ENCODE data around the gene VNN1. TPM values are rescaled to one million over a fixed set of nuclear protein-coding genes. Genes with fewer than 3 reads are reported as not detected.
A peak's percentile ranks its signal among the peaks of the same experiment; 100 is the strongest.
"Not testable (repeated sequence)": the region's sequence is repeated elsewhere in the genome, so short reads cannot be mapped to it uniquely, and the experiment has no call there.

Gene VNN1
- total RNA-seq, 1 experiment from 2014 or later, result not detected

- DNase-seq, result not testable (repeated sequence)
These were observed 34.8 kb downstream of the VNN1 start for GRCh38 chr6:132679094-132679493.

GRCh38 chr6:132675749-132676148 lies 38.1 kb downstream of the VNN1 start:
- no peaks in the 10 kb centered on the region for H3K79me2 ChIP-seq (ENCODE audit: low read length)
- no peak overlapping the region for H3K4me2 ChIP-seq (ENCODE audit: low read depth, low read length, poor library complexity, severe bottlenecking)
- DNase-seq, result no peak
- no peak overlapping the region for H2AFZ ChIP-seq (ENCODE audit: low read length)
- H3K27ac ChIP-seq (ENCODE audit: low read length), result no peak overlapping the region
- no peak overlapping the region for H3K9ac ChIP-seq (ENCODE audit: low read length)
- no peak overlapping the region for H3K4me3 ChIP-seq (ENCODE audit: low read length)
- H3K9me3 ChIP-seq (ENCODE audit: low read length), result no peaks in the 10 kb centered on the region
- H3K36me3 ChIP-seq (ENCODE audit: insufficient read depth, low read length), result no peaks in the 10 kb centered on the region
- no peaks in the 10 kb centered on the region for H3K9me2 ChIP-seq (replicated peaks; ENCODE audit: insufficient read depth, low read length)
- no peaks in the 10 kb centered on the region for H3K27me3 ChIP-seq (ENCODE audit: low read length)
- H3K4me1 ChIP-seq (ENCODE audit: low read length), result no peaks in the 10 kb centered on the region
- no peaks in the 10 kb centered on the region for H4K20me1 ChIP-seq (ENCODE audit: insufficient read depth, low read depth, low read length)

More at GRCh38 chr6:132679094-132679493, 34.8 kb downstream of the VNN1 start:
- not testable (repeated sequence) for H3K9me2 ChIP-seq (replicated peaks; ENCODE audit: insufficient read depth, low read length); H3K27ac ChIP-seq (ENCODE audit: low read length); H2AFZ ChIP-seq (ENCODE audit: low read length); H3K27me3 ChIP-seq (ENCODE audit: low read length); H3K9me3 ChIP-seq (ENCODE audit: low read length); H3K36me3 ChIP-seq (ENCODE audit: insufficient read depth, low read length); H3K9ac ChIP-seq (ENCODE audit: low read length); H3K4me1 ChIP-seq (ENCODE audit: low read length); H3K4me2 ChIP-seq (ENCODE audit: low read depth, low read length, poor library complexity, severe bottlenecking); H3K79me2 ChIP-seq (ENCODE audit: low read length); H3K4me3 ChIP-seq (ENCODE audit: low read length); H4K20me1 ChIP-seq (ENCODE audit: insufficient read depth, low read depth, low read length)

GRCh38 chr6:132675002-132675401 lies 38.9 kb downstream of the VNN1 start:
- Histone ChIP-seq H3K9me3 (ENCODE audit: low read length) (no peaks in the 10 kb centered on the region), H3K79me2 (ENCODE audit: low read length) (no peaks in the 10 kb centered on the region), H3K4me3 (ENCODE audit: low read length) (no peak overlapping the region), H2AFZ (ENCODE audit: low read length) (no peak overlapping the region), H3K9me2 (replicated peaks; ENCODE audit: insufficient read depth, low read length) (no peaks in the 10 kb centered on the region), H4K20me1 (ENCODE audit: insufficient read depth, low read depth, low read length) (no peaks in the 10 kb centered on the region), H3K4me2 (ENCODE audit: low read depth, low read length, poor library complexity, severe bottlenecking) (no peak overlapping the region), H3K9ac (ENCODE audit: low read length) (no peak overlapping the region), H3K4me1 (ENCODE audit: low read length) (peaks cover 4% of the 10 kb centered on the region), H3K27me3 (ENCODE audit: low read length) (no peaks in the 10 kb centered on the region), H3K36me3 (ENCODE audit: insufficient read depth, low read length) (no peaks in the 10 kb centered on the region), H3K27ac (ENCODE audit: low read length) (no peak overlapping the region)
- no peak for DNase-seq

- Histone ChIP-seq H2AFZ (ENCODE audit: low read length) (no peak overlapping the region), H3K79me2 (ENCODE audit: low read length) (no peaks in the 10 kb centered on the region), H4K20me1 (ENCODE audit: insufficient read depth, low read depth, low read length) (no peaks in the 10 kb centered on the region), H3K4me3 (ENCODE audit: low read length) (no peak overlapping the region), H3K9ac (ENCODE audit: low read length) (no peak overlapping the region), H3K4me2 (ENCODE audit: low read depth, low read length, poor library complexity, severe bottlenecking) (no peak overlapping the region), H3K9me3 (ENCODE audit: low read length) (no peaks in the 10 kb centered on the region), H3K4me1 (ENCODE audit: low read length) (peaks cover 7% of the 10 kb centered on the region), H3K27ac (ENCODE audit: low read length) (no peak overlapping the region), H3K36me3 (ENCODE audit: insufficient read depth, low read length) (no peaks in the 10 kb centered on the region), H3K27me3 (ENCODE audit: low read length) (no peaks in the 10 kb centered on the region), H3K9me2 (replicated peaks; ENCODE audit: insufficient read depth, low read length) (no peaks in the 10 kb centered on the region)
- no peak for DNase-seq
These were observed 40.3 kb downstream of the VNN1 start for GRCh38 chr6:132673376-132674094.

GRCh38 chr6:132671295-132671694 lies 42.6 kb downstream of the VNN1 start:
- Histone ChIP-seq H3K79me2 (ENCODE audit: low read length) (no peaks in the 10 kb centered on the region), H3K27ac (ENCODE audit: low read length) (no peak overlapping the region), H4K20me1 (ENCODE audit: insufficient read depth, low read depth, low read length) (no peaks in the 10 kb centered on the region), H3K36me3 (ENCODE audit: insufficient read depth, low read length) (no peaks in the 10 kb centered on the region), H3K9ac (ENCODE audit: low read length) (no peak overlapping the region), H3K9me3 (ENCODE audit: low read length) (no peaks in the 10 kb centered on the region), H3K9me2 (replicated peaks; ENCODE audit: insufficient read depth, low read length) (no peaks in the 10 kb centered on the region), H3K4me1 (ENCODE audit: low read length) (peaks cover 7% of the 10 kb centered on the region), H3K4me3 (ENCODE audit: low read length) (no peak overlapping the region), H3K4me2 (ENCODE audit: low read depth, low read length, poor library complexity, severe bottlenecking) (no peak overlapping the region), H3K27me3 (ENCODE audit: low read length) (no peaks in the 10 kb centered on the region), H2AFZ (ENCODE audit: low read length) (no peak overlapping the region)
- no peak for DNase-seq

- Histone ChIP-seq H3K4me2 (ENCODE audit: low read depth, low read length, poor library complexity, severe bottlenecking) (no peak overlapping the region), H3K9ac (ENCODE audit: low read length) (no peak overlapping the region), H4K20me1 (ENCODE audit: insufficient read depth, low read depth, low read length) (no peaks in the 10 kb centered on the region), H3K27me3 (ENCODE audit: low read length) (no peaks in the 10 kb centered on the region), H3K4me1 (ENCODE audit: low read length) (peaks cover 7% of the 10 kb centered on the region), H3K4me3 (ENCODE audit: low read length) (no peak overlapping the region), H3K9me3 (ENCODE audit: low read length) (no peaks in the 10 kb centered on the region), H3K27ac (ENCODE audit: low read length) (no peak overlapping the region), H3K36me3 (ENCODE audit: insufficient read depth, low read length) (no peaks in the 10 kb centered on the region), H3K9me2 (replicated peaks; ENCODE audit: insufficient read depth, low read length) (no peaks in the 10 kb centered on the region), H3K79me2 (ENCODE audit: low read length) (no peaks in the 10 kb centered on the region), H2AFZ (ENCODE audit: low read length) (no peak overlapping the region)
- DNase-seq, result peak; percentile 77
These were observed 44.1 kb downstream of the VNN1 start for GRCh38 chr6:132669690-132670291.

- H3K27me3 ChIP-seq (ENCODE audit: low read length), result no peaks in the 10 kb centered on the region
- H3K9ac ChIP-seq (ENCODE audit: low read length), result no peak overlapping the region
- H2AFZ ChIP-seq (ENCODE audit: low read length), result no peak overlapping the region
- no peak for DNase-seq
- H3K4me1 ChIP-seq (ENCODE audit: low read length), result peaks cover 7% of the 10 kb centered on the region
- H3K4me3 ChIP-seq (ENCODE audit: low read length), result no peak overlapping the region
- no peaks in the 10 kb centered on the region for H3K9me3 ChIP-seq (ENCODE audit: low read length)
- H4K20me1 ChIP-seq (ENCODE audit: insufficient read depth, low read depth, low read length), result no peaks in the 10 kb centered on the region
- H3K4me2 ChIP-seq (ENCODE audit: low read depth, low read length, poor library complexity, severe bottlenecking), result no peak overlapping the region
- H3K9me2 ChIP-seq (replicated peaks; ENCODE audit: insufficient read depth, low read length), result no peaks in the 10 kb centered on the region
- no peak overlapping the region for H3K27ac ChIP-seq (ENCODE audit: low read length)
- H3K36me3 ChIP-seq (ENCODE audit: insufficient read depth, low read length), result no peaks in the 10 kb centered on the region
- no peaks in the 10 kb centered on the region for H3K79me2 ChIP-seq (ENCODE audit: low read length)
These were observed 47.7 kb downstream of the VNN1 start for GRCh38 chr6:132666118-132666517.

GRCh38 chr6:132664309-132665034 lies 49.4 kb downstream of the VNN1 start:
- no peak overlapping the region for H2AFZ ChIP-seq (ENCODE audit: low read length)
- no peaks in the 10 kb centered on the region for H3K27me3 ChIP-seq (ENCODE audit: low read length)
- H3K4me1 ChIP-seq (ENCODE audit: low read length), result no peaks in the 10 kb centered on the region
- DNase-seq, result no peak
- no peaks in the 10 kb centered on the region for H3K9me3 ChIP-seq (ENCODE audit: low read length)
- H3K4me3 ChIP-seq (ENCODE audit: low read length), result no peak overlapping the region
- no peak overlapping the region for H3K9ac ChIP-seq (ENCODE audit: low read length)
- H3K9me2 ChIP-seq (replicated peaks; ENCODE audit: insufficient read depth, low read length), result no peaks in the 10 kb centered on the region
- H3K36me3 ChIP-seq (ENCODE audit: insufficient read depth, low read length), result no peaks in the 10 kb centered on the region
- H3K79me2 ChIP-seq (ENCODE audit: low read length), result no peaks in the 10 kb centered on the region
- no peak overlapping the region for H3K27ac ChIP-seq (ENCODE audit: low read length)
- no peak overlapping the region for H3K4me2 ChIP-seq (ENCODE audit: low read depth, low read length, poor library complexity, severe bottlenecking)
- no peaks in the 10 kb centered on the region for H4K20me1 ChIP-seq (ENCODE audit: insufficient read depth, low read depth, low read length)

Data from Karpas-422 (cell line).